NCI-H2107 treated with DMSO at 0.1 percent for 48 hours (cell line): ENCODE data around the gene GADD45A.

Experiments used
- DNase-seq: peaks from one replicate; lab custom pipeline; 2025; ENCODE audit not compliant: unreplicated experiment; lab: John Stamatoyannopoulos, UW

The GADD45A gene

DNA sequence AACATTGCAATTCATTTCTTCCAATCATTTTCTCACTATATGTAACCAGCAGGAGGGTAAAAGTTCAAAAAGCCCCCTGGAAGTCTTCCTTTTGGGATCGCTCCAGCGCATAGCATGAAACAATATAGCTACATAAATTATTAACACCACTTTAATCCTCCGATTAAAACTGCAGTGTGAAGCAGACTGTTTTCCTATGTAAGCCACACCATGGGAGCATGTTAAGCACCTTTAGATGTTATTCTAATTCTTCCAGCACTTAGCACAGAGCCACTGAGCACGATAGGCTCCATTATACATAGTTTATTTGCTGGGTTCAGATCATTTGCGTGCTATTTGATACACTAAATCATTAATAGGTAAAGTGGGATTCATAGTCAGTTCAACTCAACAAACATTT lies 18.4 kb upstream of the GADD45A start:
- no peak for DNase-seq

DNA sequence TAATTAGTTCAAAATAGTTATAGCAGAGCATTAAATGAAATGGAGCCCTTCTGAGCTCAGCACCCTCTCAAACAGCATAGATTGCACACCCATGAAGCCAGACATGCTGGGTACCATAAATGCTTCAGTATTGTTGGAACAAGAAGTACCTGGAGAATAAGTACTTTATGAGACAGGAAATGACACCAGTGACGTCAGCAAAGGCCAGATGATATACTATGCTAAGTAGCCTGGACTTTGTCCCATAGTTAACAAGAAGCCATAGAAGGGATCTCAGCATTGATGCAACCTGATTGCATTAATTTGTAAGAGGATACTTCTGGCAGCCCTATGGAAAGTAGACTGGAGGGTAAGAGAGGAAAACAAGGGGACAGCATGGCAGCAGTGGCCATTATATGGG lies 16.3 kb upstream of the GADD45A start:
- DNase-seq: no peak

DNA sequence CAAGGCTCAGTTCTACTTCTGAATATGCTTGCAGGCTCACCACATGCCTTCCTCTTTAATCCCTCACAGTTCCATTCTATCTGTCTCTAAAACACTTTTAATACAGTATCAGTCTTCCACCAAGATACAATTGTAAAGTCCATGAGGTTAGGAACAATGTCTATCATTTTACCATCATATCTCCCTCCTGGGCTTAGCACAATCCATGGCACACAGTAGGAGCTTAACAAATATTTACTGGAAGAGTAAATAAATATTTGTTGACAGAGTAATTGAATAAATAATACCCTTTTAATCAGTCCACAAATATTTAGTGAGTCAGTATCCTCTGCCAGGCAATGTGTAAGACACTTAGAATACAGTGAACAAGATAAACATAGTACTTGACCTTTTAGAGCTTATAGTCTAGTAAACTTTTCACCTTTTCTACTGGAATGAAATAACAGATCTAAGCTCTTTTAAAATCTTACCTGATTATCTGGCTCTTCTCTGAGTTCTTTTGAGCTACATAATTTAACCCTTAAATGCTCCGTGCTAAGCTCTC lies 12.7 kb upstream of the GADD45A start:
- no peak for DNase-seq

DNA sequence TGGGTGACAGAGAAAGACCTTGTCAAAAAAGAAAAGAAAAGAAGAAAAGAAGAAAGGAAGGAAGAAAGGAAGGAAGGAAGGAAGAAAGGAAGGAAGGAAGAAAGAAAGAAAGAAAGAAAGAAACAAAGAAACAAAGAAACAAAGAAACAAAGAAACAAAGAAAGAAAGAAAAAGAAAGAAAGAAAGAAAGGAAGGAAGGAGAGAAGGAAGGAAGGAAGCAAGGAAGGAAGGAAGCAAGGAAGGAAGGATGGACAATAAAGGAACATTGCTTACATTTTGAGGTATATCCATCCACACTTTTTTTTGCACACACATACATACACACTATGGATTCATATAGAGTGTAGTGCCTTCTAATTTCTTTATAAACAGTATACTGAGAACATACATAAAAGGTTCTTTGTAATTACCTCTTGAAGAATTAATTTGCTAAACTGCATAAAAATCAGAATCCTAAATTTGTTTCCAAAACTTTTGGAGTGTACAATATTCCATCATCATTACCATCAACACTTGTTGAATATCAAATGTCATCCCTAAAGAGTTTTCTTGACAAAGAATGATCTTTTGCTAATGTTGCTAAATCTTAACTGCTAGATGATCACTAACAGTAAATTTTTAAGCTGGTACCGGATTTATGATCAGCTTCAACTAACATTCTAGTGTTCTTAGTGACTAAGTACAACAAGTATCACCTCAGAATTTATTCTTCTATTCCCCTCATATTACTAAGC lies 11.4 kb upstream of the GADD45A start:
- DNase-seq: no peak

DNA sequence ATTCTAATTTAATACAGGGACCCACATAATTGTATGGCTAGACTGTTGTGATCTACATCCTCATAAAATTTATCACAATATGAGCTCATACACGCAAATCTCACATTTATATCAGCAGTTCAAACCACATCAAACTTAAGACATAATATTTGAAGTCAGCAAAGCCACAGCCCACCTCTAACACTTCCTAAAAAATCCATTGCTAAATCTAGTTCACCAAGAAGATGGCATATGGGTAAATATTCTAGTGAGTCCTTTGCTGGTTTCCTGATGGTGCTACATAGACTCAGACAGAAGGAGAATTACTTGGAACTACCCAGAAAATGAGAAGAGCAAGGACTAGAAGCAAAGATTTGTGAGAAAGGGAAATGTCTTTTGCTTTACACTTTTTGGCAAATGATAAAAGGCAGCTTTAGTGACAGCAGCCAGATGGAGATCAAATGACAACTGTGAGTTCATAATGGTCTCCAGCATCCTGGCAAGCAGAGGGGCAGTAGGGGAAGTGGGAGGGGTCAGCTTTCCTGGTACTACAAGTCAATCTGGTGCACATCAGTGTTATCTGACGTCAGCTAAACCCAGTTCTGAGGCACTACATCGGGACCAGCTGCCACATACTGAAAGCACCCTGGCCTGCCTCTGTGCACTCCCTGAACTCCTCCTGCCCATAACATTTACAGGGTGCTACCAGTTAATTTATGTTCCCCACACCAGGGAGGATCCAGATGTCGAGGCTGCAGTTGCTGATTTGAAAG lies 10.6 kb upstream of the GADD45A start:
- DNase-seq: peak; percentile 67

DNA sequence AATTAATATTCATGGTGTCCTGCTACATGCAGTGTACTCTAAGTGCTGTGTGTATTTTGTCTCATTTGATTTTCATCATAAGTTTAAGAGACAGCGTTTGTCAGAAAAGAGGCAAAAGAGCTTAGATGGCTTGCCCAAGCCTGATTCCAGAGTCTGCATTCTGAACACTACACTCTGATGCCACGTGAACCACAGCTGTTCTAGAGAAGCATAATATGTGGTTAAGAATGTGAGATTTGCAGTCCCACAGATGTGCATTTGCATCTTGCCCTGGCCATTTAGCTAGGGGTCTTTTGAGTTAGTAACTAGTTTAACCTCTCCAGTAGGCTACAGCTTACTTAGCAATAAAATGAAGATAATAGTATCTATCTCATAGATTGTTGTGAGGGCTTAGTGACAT lies 9.2 kb upstream of the GADD45A start:
- DNase-seq: no peak

DNA sequence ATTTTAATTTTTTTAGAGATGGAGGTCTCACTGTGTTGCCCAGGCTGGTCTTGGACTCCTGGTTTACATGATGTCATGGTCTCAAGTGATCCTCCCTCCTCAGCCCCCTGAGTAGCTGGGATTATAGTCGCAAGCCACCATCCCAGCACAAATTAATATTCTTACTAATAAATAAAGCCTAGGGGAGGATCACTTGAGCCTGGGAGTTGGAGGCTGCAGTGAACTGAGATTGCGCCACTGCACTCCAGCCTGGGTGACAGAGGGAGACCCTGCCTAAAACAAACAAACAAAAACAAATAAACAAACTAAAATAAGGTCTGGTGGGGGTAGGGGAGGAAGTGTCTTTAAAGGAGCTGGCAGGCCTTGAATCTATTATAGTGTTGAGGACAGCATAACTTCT lies 8.7 kb upstream of the GADD45A start:
- no peak for DNase-seq

DNA sequence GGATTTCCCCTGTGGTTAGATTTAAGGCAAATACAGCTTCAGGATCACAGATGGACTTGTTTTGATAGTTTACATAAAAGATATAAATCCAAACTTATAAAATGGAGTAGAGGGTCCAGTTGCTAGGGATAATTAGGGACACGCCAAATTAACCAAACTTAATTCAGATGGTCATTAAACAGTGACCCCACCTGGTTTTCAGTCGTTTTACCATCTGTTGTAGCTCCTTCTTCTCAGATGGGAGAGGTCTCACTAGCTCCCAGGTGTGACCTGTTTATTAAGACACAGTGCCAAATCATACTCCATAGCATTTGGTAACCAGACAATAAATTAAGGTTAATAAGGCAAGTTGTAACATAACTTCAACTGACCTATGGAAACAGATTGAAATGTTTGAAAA lies 8.1 kb upstream of the GADD45A start:
- no peak for DNase-seq

DNA sequence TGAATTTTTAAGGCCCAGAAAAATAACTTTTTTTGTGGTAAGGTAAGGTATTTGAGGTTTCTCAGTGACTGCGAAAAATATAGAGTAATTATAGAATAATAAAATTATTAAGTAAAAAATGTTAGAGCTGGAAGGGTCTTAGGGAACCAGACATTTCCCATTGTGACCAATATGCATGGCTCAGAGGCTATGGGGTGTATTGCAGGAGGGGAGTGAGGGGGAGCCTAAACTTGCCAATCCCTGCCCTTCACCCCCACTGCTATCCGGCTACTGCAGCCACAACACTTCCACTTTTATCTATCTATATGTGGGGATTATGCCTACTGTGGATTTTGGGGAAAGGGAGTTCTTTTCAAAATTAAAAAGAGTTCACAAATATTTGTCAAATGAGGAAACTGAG lies 7.6 kb upstream of the GADD45A start:
- no peak for DNase-seq

DNA sequence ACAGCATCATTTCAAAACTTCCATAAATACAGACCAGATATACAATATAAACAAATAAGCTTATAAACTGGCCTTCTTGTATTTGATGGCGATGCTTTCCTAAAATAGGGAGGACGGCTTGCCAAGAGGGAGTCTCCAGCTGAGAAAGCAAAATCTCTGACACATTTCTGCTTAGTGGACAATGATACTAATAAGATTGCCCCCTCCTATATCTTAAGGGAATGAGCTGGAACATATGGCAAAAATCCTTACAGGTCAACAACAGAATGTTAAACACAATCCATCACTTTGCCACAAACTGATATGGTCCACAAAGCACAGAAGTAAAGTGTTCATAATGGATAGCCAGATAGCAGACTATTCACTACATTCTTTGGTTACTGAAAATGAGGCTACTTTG lies 7.1 kb upstream of the GADD45A start:
- no peak for DNase-seq

DNA sequence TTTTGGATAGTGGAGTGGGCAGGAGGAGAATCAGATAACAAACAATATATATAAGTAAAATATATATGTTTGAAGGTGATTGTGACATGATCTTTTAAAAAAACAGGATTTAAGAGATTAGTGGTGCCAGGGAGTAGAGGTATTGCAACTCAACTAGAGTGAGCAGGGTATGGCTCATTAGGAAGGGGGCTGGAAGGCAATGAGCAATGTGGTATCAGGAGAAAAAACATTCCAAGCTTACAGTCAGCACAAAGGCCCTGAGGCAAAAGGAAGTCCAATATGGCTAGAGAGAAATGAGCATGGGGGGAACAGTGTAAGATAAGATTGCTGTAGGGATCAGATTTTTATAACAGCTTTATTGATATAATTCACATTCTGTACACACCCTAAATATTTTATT lies 5.3 kb upstream of the GADD45A start:
- DNase-seq: no peak

DNA sequence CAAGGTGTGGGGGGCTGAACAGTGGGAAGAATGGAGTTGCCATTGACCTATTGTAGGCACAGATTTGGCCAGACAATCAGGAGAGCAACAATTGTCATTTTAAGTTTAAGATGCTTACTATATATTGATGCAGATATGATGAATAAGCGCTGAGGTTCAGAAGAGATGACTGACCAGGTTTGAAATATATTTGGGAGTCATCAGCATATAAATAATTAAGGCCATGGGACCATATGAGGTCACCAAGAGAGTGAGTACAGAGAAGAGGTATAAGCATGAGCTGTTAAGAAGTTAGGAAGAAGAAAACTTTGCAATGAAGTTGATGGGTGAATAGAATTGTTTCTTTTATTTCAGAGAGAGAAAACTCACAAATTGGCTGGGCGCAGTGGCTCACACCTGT lies 4.5 kb upstream of the GADD45A start:
- DNase-seq: no peak

DNA sequence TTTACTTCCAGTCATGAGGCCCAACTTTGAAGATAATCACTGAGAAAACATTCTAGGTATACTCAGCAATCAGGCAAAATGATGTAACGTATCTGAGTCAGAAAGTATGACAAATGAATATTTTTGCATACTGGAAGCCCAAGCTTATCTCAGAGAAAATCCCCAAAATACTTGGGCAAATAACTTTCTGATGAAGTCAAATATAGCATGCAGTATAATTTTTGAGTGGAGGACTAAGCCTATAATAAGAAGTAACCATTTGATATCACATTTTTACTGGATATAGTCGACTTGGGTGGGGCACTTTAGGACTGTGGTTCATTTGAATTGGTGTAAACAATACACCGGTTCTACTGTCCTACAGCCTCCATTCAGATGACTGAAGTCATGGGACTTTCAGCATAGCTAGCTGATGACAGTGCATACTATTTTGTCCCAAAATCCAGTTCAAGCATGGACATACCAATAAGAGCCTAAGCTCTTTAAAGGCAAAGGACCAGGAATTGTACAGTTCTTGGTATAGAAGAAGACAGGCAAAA lies 2.3 kb upstream of the GADD45A start:
- DNase-seq: no peak

DNA sequence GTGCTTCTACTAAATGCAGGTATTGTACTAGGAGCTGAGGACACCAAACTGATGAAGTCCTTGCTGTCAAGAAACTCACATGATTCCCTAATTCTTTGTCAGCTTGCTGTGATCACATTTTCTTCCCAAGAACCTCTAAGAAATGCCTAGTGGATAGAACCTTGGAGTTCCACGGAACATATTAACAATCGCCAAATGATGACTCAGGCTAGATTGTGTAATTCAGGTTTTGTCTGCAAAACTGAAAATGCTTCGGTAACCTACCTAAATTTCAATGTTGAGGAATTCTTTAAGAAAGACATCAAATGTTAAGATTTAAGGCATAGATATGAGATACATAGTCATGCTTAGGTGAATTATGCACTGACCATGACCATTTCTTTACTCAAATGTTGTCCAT lies 1.7 kb upstream of the GADD45A start:
- DNase-seq: no peak

DNA sequence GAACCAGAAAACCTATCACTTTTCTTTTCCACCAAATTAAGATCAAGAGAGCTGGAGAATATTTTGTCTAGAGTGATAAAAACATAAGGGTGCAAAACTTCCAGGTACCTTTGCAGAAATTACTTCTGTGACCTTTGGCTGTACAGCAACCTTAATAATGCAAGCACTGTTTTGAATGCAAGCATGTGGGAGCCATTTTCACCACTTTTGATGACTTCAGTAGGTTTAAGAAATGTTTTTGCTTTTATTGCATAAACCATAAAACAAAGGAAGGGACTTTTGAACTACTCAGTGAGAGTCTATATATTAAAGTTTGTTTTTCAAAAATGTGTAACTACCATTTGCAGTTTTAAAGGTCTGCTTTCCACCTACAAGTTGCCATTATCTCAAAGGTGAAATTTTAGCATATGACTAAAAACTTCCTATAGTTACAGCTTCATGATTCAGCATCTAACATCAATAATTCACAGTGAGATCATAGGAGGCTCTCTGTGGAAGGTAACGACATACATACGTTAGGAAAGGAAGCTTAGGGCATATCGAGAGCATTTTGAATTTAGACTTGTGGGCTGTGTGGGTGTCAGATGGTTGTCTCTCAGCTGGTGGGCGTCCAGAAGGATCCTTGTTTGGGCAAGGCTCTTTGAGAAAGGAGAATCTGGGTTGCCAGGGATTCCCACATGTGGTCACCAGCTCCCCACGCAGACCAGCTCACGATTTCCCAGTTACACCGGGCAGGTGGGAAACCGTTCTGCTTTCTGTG lies 1.1 kb upstream of the GADD45A start:
- no peak for DNase-seq

DNA sequence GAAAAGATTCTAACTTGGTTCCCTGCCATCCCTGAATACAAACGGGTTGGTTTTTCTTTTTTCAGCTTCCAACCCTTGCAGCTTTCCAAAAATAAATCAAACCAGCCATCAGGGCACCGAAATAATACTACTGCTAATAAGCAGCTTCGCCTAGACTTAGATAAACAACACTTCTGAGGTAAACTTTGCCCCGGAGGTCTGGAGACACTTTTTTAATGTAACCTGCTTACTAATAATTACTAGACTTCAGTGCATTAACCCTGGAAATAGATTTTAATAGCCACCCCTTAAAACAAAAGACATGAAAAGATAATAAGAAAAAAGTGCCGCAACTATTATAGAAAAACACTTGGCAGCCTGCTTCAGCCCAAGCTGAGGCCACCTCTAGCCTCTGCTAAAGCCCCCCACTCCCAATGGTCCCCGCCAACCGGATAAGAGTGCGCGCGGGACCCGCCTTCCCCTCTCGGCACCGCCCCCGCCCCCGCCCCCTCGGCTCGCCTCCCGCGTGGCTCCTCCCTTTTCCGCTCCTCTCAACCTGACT lies 405 bp upstream of the GADD45A start:
- DNase-seq: no peak

DNA sequence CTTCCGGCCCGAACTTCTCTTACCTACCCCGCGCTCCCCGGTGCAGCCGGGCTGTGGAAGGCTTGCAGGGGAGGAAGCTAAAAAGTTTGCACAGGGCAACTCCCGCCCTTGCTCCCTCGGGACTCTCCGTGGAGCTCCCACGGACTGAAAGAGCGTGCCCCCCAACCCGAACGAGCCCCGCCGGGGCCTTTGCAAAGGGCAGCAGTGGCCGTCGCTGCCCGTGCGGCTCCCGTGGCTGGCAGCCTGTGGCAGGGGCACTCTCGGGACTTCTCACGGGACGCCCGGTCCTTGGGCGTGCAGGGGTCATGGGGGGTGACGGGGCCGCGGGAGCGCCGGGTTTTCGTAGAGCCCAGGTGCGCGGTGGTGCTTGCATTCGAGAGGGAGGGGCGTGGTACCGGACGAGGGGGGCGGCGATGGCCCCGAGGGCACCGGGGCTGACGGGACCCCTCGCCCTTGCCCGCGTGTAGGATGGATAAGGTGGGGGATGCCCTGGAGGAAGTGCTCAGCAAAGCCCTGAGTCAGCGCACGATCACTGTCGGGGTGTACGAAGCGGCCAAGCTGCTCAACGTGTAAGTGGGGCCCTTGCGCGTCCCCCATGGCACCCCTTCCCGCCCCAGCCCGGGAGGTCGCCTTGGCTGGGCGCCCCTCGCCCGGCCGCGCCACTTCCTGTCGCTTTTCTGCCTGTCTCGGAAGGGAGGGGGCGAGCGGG lies 711 bp downstream of the GADD45A start:
- peak; percentile 22 for DNase-seq

DNA sequence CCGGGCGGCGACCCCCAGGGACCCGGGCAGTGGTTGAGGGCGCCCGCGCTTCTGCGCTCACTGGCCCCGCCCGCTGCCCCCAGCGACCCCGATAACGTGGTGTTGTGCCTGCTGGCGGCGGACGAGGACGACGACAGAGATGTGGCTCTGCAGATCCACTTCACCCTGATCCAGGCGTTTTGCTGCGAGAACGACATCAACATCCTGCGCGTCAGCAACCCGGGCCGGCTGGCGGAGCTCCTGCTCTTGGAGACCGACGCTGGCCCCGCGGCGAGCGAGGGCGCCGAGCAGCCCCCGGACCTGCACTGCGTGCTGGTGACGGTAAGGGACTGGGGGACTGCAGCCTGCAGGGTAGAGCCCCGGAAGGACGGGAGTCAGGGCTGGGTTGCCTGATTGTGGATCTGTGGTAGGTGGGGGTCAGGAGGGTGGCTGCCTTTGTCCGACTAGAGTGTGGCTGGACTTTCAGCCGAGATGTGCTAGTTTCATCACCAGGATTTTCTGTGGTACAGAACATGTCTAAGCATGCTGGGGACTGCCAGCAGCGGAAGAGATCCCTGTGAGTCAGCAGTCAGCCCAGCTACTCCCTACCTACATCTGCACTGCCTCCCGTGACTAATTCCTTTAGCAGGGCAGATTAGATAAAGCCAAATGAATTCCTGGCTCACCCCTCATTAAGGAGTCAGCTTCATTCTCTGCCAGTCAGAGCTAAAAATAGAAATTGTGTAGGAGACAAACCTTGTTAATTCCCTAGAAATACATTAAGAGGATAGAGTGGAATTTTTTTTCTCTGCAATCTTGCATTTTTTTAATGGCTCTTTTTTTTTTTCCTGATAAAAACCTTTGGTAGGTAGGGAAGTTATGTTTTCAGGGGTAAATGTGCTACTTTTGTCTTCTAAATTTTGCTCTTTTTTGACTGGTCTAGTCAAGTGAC lies 1.5 kb downstream of the GADD45A start:
- DNase-seq: peak; percentile 87

DNA sequence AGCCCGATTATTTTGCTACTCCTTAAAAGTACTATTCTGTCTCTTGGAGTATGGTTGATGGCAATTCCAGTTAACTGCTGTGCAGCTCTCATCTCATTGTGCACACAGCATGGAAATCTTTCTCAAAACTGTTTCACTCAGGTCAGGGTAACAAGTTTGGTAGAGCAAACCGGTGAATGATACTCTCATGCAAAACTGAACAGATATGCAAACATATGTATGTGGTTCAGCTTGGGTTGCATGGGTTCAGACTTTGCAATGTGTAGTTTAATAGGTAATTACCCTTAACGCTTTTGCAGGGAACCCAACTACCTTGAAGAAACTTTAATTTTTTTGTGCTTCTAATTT lies 2.2 kb downstream of the GADD45A start:
- DNase-seq: no peak

DNA sequence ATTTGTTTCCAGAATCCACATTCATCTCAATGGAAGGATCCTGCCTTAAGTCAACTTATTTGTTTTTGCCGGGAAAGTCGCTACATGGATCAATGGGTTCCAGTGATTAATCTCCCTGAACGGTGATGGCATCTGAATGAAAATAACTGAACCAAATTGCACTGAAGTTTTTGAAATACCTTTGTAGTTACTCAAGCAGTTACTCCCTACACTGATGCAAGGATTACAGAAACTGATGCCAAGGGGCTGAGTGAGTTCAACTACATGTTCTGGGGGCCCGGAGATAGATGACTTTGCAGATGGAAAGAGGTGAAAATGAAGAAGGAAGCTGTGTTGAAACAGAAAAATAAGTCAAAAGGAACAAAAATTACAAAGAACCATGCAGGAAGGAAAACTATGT lies 2.6 kb downstream of the GADD45A start:
- DNase-seq: no peak
